Tibial artery (tissue), 4 donors: ENCODE data around the gene NSD1.

Source experiments
- DNase-seq, 2 donors: peaks; one replicate each; pipeline ENCODE4 v3.0.0-alpha.2; 2019
- H3K27ac ChIP-seq, 2 donors: fragments of 200-600 bp; sonication (generic) in 1 of 2; 1 replicate in 1 of 2; 2 replicates in 1 of 2; pipeline ENCODE4 v1.5.1; 2018 to 2019; ENCODE audit warnings: mild to moderate bottlenecking in 1 of 2
- H3K27me3 ChIP-seq, 2 donors: fragments of 200-600 bp; sonication (generic) in 1 of 2; one replicate each; pipeline versions ENCODE4 v1.5.1 to v1.6.0; 2016 to 2019
- H3K36me3 ChIP-seq, 3 donors: fragments of 200-600 bp; sonication (generic) in 2 of 3; one replicate each; pipeline ENCODE4 v1.5.1; 2016 to 2019; ENCODE audit warnings: mild to moderate bottlenecking in 2 of 3
- H3K4me1 ChIP-seq, 4 donors: fragments of 200-600 bp; sonication (generic) in 2 of 4; 1 replicate in 3 of 4; 2 replicates in 1 of 4; pipeline ENCODE4 v1.5.1; 2016 to 2019
- H3K4me3 ChIP-seq, 2 donors: fragments of 200-600 bp; sonication (generic) in 1 of 2; 1 replicate in 1 of 2; 2 replicates in 1 of 2; pipeline ENCODE4 v1.5.1; 2018 to 2019; ENCODE audit warnings: mild to moderate bottlenecking in 2 of 2
- H3K9me3 ChIP-seq, 3 donors: fragments of 200-600 bp; sonication (generic) in 1 of 3; one replicate each; pipeline ENCODE4 v1.5.1; 2016 to 2019
- intact Hi-C: fragments of 100-400 bp; cut with DNase I; formaldehyde crosslinking; loops from one replicate; pipeline ENCODE4 v1.15.0; 2023; ENCODE audit warnings: low total_unique reads
- TF ChIP-seq, protein P1 (sequence below), 2 experiments: fragments of 200-600 bp in 1 of 2; fragments of 450-650 bp in 1 of 2; IDR thresholded peaks; one replicate each; pipeline ENCODE4 v1.5.1; 2017 to 2019; ENCODE audit warnings: antibody characterized with exemption in 2 of 2, mild to moderate bottlenecking in 1 of 2, moderate library complexity in 1 of 2

NSD1 gene

DNA sequence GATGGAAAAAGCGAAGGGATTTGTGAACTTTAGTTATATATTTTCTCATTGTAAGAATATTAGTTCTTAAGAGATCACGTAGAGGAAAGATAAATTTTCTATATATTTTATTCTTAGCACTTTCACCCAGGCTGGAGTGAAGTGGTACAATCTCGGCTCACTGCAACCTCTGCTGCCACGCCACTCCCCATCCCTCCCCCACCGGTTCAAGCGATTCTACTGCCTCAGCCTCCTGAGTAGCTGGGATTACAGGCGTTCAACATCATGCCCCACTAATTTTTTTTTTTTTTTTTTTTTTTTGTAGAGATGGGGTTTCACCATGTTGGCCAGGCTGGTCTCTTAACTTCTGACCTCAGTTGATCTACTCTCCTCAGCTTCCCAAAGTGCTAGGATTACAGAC, 127.4 kb downstream of the NSD1 start:
- no peaks in the 10 kb centered on the region for H3K9me3 ChIP-seq
- H3K27ac ChIP-seq: no peak overlapping the region
- no peaks in the 10 kb centered on the region for H3K27me3 ChIP-seq
- TF ChIP-seq, protein P1, sequence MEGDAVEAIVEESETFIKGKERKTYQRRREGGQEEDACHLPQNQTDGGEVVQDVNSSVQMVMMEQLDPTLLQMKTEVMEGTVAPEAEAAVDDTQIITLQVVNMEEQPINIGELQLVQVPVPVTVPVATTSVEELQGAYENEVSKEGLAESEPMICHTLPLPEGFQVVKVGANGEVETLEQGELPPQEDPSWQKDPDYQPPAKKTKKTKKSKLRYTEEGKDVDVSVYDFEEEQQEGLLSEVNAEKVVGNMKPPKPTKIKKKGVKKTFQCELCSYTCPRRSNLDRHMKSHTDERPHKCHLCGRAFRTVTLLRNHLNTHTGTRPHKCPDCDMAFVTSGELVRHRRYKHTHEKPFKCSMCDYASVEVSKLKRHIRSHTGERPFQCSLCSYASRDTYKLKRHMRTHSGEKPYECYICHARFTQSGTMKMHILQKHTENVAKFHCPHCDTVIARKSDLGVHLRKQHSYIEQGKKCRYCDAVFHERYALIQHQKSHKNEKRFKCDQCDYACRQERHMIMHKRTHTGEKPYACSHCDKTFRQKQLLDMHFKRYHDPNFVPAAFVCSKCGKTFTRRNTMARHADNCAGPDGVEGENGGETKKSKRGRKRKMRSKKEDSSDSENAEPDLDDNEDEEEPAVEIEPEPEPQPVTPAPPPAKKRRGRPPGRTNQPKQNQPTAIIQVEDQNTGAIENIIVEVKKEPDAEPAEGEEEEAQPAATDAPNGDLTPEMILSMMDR (IDR thresholded peaks at IDR 0.05): no peak
- intact Hi-C loops: no loop called here
- H3K4me3 ChIP-seq: no peak overlapping the region
- H3K4me1 ChIP-seq: no peaks in the 10 kb centered on the region
- DNase-seq: no peak
- peaks cover 54 to 91% (median 56%) of the 10 kb centered on the region in 3 donors for H3K36me3 ChIP-seq

DNA sequence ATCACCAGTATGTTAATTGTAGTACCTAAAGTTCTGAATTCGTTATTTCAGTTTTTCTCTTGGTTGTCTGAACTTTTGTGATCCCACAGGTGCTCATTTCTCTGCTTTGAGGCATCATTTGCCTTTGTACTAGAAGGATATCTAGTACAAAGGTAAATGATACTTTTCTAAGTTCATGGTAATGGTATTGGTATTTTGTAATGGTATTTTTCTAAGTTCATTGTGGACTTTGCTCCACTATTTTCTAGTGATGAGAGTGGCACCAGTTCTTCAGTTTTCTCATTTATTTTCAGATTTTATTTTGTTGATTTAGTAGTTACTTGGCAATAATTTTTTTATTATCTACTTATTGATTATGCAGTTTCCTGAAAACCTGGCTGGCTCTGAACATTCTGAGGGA, 127.9 kb downstream of the NSD1 start:
- no peak overlapping the region for H3K4me3 ChIP-seq
- H3K36me3 ChIP-seq: peaks cover 58 to 91% (median 59%) of the 10 kb centered on the region in 3 donors
- H3K4me1 ChIP-seq: no peaks in the 10 kb centered on the region
- DNase-seq: no peak
- H3K27me3 ChIP-seq: no peaks in the 10 kb centered on the region
- H3K9me3 ChIP-seq: no peaks in the 10 kb centered on the region
- no peak overlapping the region for H3K27ac ChIP-seq
- intact Hi-C loops: no loop called here
- TF ChIP-seq, protein P1 (IDR thresholded peaks at IDR 0.05): no peak

DNA sequence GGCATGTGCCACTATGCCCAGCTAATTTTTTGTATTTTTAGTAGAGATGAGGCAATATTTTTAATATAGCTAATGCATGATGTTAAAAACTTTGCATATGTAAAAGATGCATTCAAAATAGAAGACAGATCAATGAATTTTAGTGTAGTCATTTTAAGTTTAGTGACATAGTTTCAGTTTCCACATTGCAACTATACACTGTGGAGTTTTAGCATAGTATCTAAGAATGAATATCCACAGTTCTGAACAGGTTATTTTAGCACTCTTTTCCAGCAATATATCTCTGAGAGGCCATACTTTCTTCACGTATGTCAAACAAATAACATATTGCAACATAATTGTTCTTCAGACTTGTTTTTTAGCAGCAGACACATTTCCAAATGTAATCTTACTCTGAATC, 130.6 kb downstream of the NSD1 start:
- DNase-seq: no peak
- Histone ChIP-seq H3K4me3 (no peak overlapping the region), H3K27ac (no peak overlapping the region), H3K36me3 (peaks cover 61 to 86% (median 67%) of the 10 kb centered on the region in 3 donors), H3K9me3 (no peaks in the 10 kb centered on the region), H3K27me3 (no peaks in the 10 kb centered on the region), H3K4me1 (no peaks in the 10 kb centered on the region)
- intact Hi-C loops: no loop called here
- TF ChIP-seq, protein P1 (IDR thresholded peaks at IDR 0.05): no peak

DNA sequence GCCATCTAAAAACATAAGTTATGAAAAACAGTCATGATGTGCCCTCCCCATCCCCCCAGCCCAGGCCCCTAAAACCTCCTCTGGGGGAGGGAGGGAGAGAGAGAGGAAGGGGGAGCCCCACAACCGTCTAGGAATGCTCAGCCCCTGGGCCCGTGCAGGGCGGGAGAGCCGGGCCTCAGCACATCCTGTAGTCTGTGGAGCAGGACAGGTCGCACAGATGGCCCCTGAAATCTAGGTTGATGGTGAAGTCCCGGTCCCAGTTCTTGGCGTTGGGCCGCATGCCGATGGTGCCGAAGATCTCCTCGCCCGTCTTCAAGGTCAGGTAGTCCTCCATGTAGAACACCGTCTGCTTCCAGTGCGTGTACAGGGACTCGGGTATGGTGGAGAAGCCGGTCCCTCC, 131.8 kb downstream of the NSD1 start:
- Histone ChIP-seq H3K4me1 (no peaks in the 10 kb centered on the region), H3K27ac (no peak overlapping the region), H3K4me3 (no peak overlapping the region), H3K27me3 (no peaks in the 10 kb centered on the region), H3K36me3 (peaks cover 66 to 86% (median 79%) of the 10 kb centered on the region in 3 donors), H3K9me3 (no peaks in the 10 kb centered on the region)
- DNase-seq: no peak
- TF ChIP-seq, protein P1 (IDR thresholded peaks at IDR 0.05): no peak
- intact Hi-C loops: no loop called here

DNA sequence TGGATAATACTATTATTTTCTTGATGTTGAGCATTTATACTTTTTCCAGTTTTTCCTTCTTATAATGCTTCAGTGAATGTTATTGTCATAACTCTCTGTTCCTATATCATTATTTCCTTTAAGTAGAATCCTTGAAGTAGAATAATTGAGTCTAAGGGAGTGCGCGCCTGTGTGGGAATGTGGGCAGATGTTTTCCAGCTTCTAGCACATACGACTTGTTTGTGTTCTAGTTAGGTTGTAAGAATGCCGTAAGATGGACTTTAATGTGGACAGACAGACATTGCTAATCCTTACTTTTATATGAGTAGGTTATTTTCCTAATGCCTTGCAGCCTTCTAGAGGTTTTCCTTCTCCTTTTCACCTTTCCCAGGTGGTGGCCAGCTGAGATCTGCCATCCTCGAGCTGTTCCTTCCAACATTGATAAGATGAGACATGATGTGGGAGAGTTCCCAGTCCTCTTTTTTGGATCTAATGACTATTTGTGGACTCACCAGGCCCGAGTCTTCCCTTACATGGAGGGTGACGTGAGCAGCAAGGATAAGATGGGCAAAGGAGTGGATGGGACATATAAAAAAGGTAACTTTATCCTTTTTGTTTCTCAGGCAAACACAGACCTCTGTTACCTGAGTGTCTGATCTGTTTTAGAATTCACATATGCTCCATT, 135.8 kb downstream of the NSD1 start:
- intact Hi-C loops: no loop called here
- H3K27me3 ChIP-seq: no peaks in the 10 kb centered on the region
- H3K9me3 ChIP-seq: no peaks in the 10 kb centered on the region
- H3K36me3 ChIP-seq: peaks cover 66 to 89% (median 78%) of the 10 kb centered on the region in 3 donors
- H3K4me1 ChIP-seq: no peaks in the 10 kb centered on the region
- no peak overlapping the region for H3K27ac ChIP-seq
- no peak for DNase-seq
- TF ChIP-seq, protein P1 (IDR thresholded peaks at IDR 0.05): no peak
- no peak overlapping the region for H3K4me3 ChIP-seq
